GM19463 (cell line): ENCODE data around the gene CSMD2.

Source experiments
- ATAC-seq: cut with Tn5 transposase; IDR thresholded peaks from one replicate; pipeline ENCODE4 v1.9.1; 2021; ENCODE audit warnings: mild to moderate bottlenecking, moderate library complexity; ENCODE audit not compliant: unreplicated experiment

Gene CSMD2

DNA sequence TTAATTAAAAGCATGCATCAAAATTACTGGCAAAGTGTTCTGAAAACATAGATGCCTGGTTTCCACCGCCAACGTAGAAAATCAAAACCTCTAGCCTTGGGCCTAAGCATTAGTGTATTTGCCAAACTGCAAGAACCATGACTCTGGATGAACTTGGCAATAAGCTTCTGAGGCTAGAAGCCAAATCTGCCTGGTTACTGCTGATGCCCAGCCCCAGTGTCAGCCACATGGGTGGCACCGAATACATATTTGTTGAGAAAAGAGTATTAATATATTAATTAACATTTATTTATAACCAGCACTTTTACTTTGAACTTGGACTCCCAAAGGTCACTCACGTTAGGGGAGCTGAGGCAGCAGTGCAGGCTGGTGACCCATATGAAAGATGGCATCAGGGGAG lies 441.8 kb downstream of the CSMD2 start:
- no peak for ATAC-seq

DNA sequence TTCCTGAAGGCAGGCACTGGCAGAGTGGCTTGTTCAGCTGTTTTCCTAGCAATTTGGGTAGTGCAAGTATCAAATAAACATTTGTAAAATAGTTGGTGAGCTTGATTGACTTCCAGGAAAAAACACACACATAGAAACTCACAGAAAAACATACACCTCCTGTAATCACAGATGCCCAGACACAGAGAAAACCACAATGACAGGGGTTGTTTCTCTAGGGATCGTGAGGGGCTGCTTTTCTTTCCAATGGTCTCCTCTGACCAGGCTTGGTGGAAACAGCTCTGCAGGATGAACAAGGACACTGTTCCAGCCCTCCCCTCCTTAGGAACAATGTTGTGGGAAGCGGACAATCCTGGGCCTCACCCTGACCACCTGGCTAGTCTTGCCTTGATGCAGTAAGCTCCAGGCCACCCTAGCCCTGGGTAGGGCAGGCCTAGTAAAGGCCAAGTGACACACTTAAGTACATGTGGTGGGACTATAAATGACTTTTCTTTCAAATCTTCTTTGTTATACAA lies 443.7 kb downstream of the CSMD2 start:
- ATAC-seq: no peak

- no peak for ATAC-seq
These were observed 445.0 kb downstream of the CSMD2 start for GRCh38 chr1:33719771-33720670.

DNA sequence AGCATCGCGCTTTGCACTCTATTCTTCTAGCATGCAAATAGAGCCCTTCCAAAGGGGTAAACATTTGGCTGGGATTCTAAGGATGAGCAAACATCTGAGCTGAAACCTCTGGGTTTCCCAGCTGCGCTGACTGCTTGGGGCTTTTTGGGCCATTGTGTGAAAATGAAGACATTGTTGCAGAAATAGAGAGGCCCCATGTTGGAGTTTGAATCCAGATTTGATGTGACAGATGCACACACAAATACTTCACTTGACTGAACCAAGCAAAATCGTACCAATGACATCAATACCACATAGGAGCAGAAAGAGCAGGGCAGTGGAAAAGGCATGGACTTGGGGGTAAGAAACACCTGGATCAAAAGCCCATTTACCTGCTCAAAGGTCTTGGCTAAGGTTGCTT lies 445.7 kb downstream of the CSMD2 start:
- no peak for ATAC-seq

- no peak for ATAC-seq
These were observed 446.8 kb downstream of the CSMD2 start for GRCh38 chr1:33718186-33718585.

DNA sequence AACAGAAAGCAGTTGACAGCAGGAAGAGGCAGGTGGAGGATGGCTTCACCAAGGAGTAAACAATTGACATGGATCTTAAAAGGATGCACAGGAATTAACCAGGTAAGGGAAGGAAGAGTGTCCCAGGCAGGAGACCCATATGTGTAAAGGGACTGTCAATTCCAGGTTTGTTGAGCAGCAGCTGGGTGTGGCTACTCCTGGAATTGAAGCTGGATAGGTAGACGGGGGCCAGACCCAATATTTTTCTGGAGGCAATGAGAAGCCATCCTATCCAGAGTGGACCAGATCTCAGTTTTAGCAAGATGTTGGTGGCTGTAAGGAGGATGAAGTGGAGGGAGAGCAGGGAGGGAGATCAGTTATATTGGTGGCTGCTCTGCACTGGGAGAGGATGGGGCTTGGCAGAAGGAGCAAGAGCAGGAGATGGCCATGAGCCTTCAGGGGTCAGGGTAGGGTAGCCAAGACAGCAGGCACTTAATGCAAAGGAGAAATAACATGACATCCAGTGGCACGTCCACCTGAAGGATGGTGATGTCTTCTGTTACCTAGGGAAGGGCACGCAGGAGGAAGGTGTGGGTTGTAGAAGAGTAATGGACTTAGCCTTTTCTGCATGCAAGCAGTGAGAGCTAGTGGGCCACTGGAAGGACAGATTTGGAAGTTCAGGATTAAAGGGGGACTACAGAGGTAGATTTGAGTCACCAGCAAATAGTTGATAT lies 447.9 kb downstream of the CSMD2 start:
- ATAC-seq: no peak

GRCh38 chr1:33715195-33715811 lies 449.7 kb downstream of the CSMD2 start:
- no peak for ATAC-seq

GRCh38 chr1:33714421-33714820 lies 450.6 kb downstream of the CSMD2 start:
- no peak for ATAC-seq

DNA sequence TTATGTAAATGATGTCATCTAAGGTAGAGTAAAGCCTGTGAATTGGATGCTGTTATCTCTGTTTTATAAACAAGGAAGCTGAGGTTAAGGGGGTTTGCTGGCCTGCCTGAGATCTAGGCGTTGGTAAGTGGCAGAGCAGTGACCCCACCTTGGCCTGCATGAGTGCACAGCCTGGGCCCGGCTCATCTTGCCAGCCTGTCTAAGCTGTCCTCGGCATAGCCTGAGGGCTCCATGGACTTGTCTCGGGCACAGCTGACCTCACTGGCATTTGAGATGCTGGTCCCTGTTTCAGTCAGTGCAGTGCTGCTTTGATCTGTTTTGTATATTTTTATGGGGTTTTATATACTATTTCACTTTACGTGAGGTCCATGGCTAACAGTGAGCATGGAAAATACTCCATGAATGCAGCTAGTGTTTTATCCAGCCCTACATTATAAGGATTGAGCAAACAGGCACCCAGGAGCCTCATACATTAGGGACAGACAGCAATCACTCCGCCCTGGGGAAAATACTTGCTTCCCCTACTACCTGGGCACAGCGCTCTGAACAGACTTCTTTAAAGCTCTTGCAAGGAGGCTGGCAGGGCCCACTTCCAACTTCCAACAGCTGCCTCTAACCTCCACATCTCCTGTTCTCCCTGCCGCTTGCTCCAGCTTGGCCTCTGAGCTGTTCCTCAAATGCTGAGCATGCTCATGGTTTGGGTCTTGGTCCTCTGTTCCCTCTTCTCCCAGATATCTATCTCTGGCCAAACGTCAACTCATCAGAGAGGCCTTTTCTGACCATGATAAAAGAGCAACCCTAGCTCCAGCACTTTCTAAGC lies 451.8 kb downstream of the CSMD2 start:
- ATAC-seq: no peak

DNA sequence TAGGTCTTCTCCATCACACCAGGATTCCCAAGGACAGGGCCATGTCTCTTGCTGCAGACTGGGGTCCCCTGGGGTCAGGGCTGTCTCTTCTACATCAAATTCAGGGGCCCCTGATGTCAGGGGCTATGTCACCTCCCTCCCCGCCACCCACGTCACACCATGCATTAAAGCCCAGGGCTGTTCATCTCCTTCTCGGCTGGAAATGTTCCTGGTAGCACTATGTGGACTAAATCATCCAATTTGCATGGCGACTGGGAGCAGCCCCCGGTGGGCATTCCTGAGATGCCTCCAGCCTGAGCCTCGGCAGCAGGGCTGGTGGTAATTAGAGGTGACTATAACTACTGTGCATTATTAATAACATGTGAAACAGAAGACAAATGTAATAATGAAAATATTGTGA lies 452.8 kb downstream of the CSMD2 start:
- ATAC-seq: no peak

GRCh38 chr1:33711511-33711910 lies 453.5 kb downstream of the CSMD2 start:
- ATAC-seq: no peak

DNA sequence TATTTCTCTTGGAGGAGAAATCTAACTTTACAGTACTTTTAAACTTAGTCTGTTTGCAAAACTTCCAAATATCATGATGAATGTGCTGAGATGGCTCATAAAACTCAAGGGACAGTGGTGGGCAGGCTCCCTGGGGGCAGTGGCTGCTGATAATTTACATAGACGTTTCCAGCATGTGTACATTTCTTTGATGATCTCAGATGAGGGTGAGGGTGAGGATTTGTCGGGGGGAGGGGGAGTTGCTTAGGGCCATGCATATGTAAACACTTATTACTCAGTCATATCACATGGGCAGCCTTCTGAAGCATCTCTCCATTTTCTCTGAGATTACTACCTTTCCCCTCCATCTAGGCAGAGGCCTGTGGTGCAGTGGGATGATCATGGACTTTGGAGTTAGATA lies 454.1 kb downstream of the CSMD2 start:
- ATAC-seq: no peak

DNA sequence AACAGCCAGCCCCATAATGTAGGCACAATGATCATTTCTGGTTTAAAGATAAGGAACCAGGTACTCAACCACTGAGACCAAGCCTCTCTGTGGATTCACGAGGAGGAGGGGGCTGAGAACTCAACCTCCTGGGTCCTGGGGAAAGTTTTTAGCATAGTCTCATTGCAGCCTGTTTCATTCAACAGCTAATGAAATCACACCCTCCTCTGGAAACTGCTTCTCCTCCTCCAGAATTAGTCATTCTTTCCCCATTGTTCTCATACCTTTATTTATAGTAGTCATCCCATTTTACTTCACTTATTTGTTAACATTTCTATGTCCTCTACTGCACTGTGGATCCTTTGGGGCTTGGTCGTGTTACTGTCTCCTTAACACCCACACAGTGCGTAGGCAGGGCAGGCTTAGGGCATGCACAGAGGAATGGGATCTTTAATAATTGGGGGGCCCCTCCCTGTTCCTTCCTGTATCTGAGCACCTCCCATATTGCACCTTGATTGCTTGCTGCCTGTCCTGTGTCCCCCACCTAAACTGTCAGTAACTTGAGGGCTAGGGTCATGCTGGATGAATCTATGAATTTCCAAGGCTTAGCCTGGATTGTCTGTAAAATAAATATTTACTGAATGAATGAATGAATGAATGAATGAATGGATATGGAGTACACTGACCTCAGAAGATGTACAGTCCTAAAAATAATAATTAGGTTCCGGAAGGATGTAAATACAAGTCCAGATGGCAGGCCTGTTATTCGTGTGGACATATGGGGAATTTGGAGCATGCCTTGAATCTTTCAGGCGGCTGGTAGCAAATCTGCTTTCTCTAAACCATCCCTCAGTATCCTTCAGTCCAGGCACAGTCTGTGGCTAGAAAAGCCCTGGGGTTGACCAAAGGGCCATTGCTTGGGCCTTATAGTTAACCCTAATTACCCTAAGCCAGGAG lies 455.0 kb downstream of the CSMD2 start:
- ATAC-seq: no peak

DNA sequence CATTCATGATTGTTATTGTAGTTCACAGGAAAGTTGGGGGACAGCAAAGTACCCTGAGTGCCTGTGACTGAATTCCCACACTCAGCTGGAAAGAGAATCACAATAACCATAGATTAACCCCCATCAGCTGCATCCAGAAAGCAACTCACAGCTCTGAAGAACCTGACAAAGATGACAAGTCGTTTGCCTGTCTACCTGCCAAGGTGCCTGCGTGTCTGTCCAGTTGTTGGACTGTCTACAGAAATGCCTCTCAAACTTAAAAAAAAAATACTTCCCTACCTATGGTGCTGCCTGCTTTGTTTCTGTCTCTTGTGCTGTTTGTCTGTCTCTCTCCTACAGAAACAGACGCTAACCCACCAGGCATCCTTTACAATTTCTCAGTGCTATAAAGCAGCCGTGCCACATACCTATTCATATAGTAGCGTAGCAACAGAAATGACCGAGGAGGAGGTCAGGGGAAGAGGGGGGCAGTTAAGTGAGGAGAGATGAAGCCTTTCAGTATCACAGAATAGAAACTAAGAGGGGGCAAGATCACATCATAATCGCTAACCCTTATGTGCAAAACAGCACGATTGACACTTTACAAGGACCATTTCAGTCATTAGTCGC lies 455.8 kb downstream of the CSMD2 start:
- ATAC-seq: no peak

GRCh38 chr1:33706634-33707255 lies 458.3 kb downstream of the CSMD2 start:
- no peak for ATAC-seq

DNA sequence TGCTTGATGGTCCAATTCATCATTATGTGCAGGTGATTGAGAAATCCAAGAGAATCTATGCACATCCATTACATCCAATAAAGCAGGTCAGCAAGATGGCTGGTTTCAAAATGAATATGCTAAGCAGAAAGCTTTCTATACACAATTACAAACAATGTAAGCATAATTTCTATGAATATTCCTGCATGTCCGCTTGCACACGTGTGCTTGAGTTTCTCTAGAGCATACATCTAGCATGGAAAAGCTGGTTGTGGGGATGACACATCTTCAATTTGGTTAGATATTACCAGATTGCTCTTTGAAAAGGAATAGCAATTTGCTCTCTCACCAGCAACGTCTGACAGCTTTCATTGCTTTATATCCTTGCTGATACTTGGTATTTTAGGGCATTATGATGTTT lies 461.6 kb downstream of the CSMD2 start:
- ATAC-seq: no peak

- no peak for ATAC-seq
These were observed 466.5 kb downstream of the CSMD2 start for GRCh38 chr1:33698361-33699035.

DNA sequence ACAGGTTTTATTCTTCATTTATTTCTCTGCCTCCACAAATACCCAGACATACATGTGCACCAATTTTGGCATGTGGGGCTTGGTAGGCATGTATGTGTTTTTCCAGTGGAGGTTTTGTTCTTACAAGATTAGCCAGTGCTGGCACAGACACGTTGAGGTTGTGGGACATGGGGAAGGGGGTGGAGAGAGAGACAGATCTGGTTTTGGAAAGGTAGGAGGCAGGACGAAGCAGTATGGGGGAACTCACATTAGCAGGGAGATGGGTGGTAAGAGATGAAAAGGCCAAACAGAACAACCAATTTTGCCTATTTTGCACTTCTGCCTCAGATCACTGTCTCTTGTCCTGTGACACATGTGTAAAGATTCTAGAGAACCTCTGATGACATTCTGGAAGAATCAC lies 467.2 kb downstream of the CSMD2 start:
- ATAC-seq: no peak
